ENCODE data around the gene KRT36.

- TF ChIP-seq TARDBP (IDR thresholded peaks at IDR 0.05) (no peak), ARNT (IDR thresholded peaks at IDR 0.05) (no peak), SP1 (IDR thresholded peaks at IDR 0.05) (no peak), ELF4 (IDR thresholded peaks at IDR 0.05) (no peak), SUZ12 (IDR thresholded peaks at IDR 0.05) (no peak), BHLHE40 (IDR thresholded peaks at IDR 0.05; ENCODE audit: borderline replicate concordance) (no peak), FOXM1 (IDR thresholded peaks at IDR 0.05; ENCODE audit: borderline replicate concordance) (no peak), FOXA1 (IDR thresholded peaks at IDR 0.05) (no peak)
- TF ChIP-seq, protein P1, sequence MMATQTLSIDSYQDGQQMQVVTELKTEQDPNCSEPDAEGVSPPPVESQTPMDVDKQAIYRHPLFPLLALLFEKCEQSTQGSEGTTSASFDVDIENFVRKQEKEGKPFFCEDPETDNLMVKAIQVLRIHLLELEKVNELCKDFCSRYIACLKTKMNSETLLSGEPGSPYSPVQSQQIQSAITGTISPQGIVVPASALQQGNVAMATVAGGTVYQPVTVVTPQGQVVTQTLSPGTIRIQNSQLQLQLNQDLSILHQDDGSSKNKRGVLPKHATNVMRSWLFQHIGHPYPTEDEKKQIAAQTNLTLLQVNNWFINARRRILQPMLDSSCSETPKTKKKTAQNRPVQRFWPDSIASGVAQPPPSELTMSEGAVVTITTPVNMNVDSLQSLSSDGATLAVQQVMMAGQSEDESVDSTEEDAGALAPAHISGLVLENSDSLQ (IDR thresholded peaks at IDR 0.05) = no peak
Observed at GRCh38 chr17:41444186-41444585, 45.5 kb downstream of the KRT36 start.
